Activated CD4-positive, alpha-beta T cell treated with anti-CD3 and anti-CD28 coated beads for 1 hour (primary cell): ENCODE measurements around the gene GRIN3A.

Experiments used
- DNase-seq: peaks from one replicate; pipeline ENCODE4 v3.0.0-alpha.2; 2020

The GRIN3A gene

GRCh38 chr9:101702257-101702656, 36.2 kb downstream of the GRIN3A start:
- no peak for DNase-seq

DNA sequence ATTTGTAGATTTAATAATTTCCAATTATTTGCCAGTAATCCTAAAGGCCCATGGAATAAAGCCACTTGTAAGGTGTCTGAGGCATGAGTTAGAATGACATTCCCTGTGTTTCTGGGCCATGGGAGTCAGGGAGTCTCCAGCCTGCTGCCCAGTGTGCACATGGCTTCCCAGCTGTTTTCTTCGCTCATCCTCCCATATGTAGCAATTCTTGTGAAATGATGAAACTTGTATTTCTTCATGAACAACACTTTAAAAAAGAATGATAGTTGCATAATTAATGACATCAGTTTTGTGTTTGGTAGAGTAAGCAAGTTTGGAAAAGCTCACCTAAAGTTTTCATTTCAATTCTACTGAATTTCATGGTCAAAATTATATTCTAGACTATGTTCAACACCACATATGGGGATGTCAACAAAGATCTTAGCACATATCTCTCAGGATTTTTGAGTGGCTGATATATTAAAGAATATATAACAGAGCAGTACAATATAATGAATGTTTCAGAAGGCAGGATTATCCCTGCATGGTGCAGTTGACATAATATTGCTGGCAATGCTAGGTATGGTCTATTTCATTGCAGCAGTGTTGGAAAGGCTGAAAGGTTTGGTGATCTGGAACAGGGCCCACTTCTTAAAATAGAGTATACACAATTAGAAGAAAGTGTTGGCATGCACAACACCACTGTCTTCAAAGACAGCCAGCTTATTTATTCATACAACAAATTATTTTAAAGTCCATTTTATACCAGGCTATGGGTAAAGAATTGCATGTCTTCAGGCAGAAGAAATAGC, 44.7 kb downstream of the GRIN3A start:
- no peak for DNase-seq

GRCh38 chr9:101691657-101692056, 46.8 kb downstream of the GRIN3A start:
- no peak for DNase-seq

- DNase-seq, result no peak
These were observed 49.4 kb downstream of the GRIN3A start for GRCh38 chr9:101689039-101689438.

DNA sequence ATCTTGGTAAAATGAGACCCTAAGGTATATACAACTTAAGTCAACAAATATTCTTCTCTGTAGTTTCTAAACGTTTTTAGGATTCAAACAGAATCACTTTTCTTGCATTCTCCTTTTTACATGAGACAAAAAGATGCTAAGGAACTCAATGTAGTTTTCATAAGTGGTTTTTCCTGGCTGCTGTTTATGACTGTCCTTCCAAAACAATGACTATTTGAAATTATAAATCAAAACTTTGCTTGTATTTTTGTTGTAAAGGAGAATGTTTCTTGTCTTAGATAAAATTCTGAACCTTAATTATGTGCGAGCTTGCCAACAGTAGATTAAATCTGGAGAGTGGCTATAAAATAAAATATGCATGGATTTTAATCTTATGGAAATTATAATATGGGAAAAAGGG, 53.8 kb downstream of the GRIN3A start:
- DNase-seq, result no peak

GRCh38 chr9:101683236-101683635, 55.2 kb downstream of the GRIN3A start:
- DNase-seq, result no peak

DNA sequence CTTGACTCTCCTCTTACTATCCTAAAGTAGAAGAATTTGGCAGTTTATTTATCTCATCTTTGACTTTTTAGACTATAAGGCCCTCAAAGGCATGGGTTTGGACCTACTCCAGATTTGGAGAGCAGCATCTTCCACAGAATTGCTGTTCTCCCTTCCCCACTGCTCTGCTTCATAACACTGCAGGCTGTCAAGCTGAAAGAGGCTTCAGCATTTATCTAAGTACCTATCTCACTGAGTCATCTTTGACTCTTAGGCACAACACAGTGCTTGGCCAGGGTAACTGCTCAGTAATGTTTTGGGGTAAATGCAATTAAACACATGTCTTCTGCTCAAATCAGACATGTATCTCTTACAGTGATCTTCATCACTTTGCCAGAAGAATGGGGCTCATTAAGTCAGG, 60.6 kb downstream of the GRIN3A start:
- DNase-seq, result no peak

DNA sequence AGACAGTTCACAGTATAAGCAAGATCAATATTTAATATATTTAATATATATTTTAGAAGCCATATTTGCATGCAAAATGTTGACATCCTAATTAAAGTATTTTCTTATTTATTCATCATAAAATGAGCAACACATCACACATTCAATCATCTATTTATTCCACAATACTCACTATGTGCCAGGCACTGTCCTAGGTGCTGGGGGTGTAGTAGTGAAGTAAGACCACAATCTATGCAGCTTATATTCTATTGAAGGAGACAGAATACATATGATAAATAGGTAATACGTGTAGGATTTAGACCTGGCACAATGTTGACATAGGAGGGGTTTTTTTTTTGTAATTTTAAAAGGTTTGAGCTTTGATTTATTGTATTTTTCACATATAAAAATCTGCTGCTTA, 63.1 kb downstream of the GRIN3A start:
- DNase-seq, result no peak

DNA sequence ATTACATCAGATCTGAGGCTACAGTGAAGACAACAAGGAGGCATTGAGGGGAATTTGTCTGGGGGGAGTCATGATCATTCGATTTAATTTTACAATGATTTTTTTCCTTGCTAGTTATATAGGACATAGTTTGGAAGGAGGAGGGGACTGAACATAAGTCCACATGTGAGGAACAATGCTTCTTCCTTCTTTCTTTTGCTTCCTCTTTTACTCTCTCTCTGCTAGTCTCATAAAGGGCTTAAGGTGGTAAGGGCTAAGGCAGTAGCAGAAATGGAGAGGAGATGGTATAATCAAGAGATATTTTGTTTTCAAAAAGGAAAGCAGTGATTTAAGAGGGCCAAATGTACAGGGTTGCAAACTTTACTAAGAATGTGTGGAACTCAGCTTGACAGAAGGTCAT, 64.3 kb downstream of the GRIN3A start:
- no peak for DNase-seq

DNA sequence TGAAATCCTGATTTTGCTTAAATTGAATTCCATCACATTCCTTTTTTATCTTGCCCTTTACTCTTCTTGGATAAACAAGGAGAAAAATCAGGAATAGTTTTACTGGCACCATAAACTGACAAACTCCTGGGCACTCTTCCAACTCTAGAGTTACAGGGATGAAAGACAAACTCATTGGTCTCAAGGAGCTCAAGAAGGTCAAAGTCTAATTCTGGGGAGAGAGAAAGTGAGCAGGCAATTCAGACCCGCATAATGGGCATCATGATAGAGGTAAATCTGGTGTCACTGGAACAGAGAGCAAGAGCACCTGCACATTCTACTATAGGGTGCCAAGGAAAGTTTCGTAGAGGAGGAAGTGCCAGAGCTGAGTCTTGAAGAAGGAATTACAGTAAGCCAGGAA, 64.8 kb downstream of the GRIN3A start:
- DNase-seq, result no peak

- no peak for DNase-seq
These were observed 66.9 kb downstream of the GRIN3A start for GRCh38 chr9:101671567-101671966.

GRCh38 chr9:101668421-101668820, 70.0 kb downstream of the GRIN3A start:
- no peak for DNase-seq

DNA sequence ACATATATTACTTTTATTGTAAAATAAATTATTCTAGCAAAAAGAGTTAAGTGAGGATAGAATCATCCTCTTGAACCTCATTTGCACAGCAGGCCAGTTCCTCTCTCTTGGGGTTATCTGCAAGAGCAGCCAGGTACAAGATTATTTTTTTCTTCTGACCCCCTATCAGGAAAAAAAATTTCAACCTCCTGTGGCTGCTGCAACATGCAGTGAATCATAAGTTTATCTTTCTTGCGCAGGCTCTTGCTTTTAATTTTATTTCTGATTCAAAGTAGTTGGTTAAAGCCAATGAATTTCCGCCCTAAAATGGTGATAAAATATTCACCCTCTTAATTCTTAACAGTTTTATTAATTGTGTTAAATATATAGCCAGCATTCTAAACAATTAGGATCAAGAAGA, 74.0 kb downstream of the GRIN3A start:
- no peak for DNase-seq

DNA sequence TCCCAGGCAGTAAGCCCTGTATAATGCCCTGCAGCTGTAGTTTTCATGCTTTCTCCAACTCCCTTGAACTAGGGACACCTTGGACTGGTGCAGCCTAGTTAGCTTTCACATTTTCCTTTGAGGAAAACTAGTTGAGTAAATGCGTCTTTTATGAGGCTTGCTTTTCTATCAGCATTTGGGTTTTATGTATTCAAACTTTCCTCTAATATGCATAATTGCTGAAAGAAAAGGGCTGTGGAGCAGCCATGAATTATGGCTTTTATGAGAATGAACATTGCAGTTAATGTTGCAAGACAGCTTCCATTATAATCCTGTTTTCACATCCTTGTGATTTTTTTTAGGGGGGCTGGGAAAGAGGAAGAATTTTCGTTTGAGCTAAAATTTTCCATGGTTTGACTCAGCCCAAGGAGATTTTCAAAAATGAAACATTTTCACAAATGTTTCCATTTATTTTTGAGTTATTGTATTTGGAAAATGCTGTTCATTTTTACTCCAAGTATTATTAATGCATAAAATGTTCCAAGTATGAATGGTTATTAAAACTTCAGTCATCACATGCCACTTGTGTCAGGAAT, 85.8 kb downstream of the GRIN3A start:
- DNase-seq, result no peak

GRCh38 chr9:101650142-101650541, 88.3 kb downstream of the GRIN3A start:
- DNase-seq, result no peak

DNA sequence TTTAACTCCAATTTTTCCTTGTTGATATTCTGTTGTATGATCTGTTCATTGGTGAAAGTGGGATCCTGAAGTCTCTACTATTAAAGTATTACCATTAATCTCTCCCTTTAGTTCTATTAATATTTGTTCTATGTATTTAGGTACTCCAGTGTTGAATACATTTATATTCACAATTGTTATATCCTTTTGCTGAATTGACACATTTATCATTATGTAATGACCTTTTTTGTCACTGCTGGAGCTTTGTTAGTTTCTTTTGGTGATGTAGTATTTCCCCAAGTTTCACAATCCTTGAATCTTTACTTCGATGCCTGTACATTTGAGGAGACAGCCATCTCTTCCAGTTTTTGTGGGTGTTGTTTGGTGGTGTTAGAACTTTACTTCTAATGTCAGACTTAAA, 90.0 kb downstream of the GRIN3A start:
- no peak for DNase-seq

DNA sequence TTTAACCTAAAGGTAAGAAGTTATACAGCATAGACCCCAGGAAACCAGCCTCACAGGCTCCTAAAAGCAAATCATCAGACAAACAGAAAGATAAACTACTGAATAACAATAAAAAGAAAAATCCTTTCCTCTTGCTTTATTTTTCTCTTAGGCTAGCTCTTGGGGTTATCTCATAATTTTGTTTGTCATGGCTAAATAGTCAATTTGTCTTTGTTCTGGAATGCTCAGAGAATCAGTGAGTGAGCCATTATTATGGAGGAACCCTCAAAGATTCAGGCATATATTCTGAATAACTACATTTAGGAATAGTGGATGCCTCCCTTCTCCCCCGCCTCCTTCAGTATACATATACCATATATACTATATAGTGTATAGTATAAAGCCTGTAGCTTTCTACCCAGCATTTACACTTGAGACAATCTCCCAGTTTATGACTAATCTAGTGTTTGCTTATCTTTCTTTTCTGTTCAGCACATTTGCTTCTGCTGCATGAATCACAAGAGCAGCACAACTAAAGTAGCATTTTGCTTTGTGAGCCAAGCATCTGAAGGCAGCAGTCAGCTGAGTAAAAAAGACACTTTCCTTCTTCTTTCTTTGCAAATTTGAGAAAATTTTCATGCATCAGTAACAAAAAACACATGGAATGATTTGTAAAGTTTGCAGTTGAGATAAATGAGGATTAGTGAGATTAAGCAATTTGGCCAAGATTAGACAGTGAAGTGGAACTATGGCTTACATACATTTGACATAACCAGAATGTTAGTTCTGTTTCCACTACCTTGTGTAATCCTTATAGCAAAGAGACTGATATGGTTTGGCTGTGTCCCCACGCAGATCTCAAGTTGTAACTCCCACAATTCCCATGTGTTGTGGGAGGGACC, 98.4 kb downstream of the GRIN3A start:
- no peak for DNase-seq

- no peak for DNase-seq
These were observed 99.1 kb downstream of the GRIN3A start for GRCh38 chr9:101639311-101639710.

GRCh38 chr9:101636247-101636646, 102.2 kb downstream of the GRIN3A start:
- no peak for DNase-seq

DNA sequence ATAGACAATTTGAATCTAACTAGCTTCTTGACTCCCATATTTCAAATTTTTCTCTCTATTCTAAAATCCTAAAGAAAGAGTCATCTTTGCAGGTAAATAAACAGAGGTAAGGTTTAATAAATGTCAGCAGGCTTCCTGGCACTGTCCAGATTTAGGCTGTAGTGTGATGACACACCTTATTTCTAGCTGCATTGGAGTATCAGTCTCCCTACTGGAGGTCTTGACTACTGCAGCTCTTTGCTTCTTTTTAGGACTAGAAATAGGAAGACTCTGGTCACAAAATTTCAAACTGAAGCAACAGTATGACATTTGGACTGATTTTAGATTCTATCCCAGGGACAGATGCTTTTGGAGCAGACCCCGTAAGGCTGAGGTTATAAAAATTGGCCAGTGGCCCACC, 103.0 kb downstream of the GRIN3A start:
- DNase-seq, result no peak

- DNase-seq, result no peak
These were observed 103.6 kb downstream of the GRIN3A start for GRCh38 chr9:101634741-101635409.

DNA sequence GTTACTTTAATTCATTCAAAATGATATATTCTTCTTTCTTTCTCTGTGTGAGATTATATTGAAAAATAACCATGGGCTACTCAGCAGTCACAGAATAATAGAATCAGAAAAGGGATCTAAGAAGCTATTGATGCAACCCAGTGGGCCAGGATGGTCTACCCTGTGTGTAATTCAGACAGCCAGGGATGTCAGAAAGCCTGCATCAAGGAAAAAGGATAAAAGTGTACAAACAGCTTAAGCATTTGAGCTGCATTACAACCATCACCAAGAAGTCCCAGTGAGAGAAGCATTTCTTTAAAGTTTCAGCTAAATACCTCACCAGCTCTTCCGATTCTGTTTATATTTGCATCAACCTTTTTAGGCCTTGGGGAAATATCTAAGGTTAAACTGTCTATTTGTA, 105.8 kb downstream of the GRIN3A start:
- no peak for DNase-seq

DNA sequence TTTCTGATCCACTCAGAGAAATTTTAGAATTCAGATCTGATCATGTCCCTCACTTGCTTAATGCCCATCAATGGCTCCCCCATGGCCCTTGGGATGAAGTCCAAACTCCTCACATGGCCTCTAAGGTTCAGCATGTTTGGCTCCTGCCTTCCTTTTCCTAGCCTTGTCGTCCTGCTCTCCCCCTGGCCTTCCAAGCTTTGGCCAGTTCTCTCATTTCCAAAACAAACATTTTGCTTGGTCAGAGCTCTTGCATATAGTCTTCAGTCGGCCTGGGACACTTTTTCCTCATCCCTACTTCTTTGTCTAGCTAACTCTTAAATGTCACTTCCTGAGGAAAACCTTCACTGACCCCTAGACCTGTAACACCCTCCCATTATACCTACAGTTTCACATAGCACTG, 106.6 kb downstream of the GRIN3A start:
- no peak for DNase-seq
